ENCODE results near the gene RPL10. TPM values are rescaled to one million over a fixed set of nuclear protein-coding genes. Genes with fewer than 3 reads are reported as not detected.

Gene RPL10
- total RNA-seq, 1 donor from 2014 or later, result 1,850 TPM

- no peaks in the 10 kb centered on the region for H3K27me3 ChIP-seq (ENCODE audit: low read depth)
- no peak for DNase-seq
- H3K27ac ChIP-seq (replicated peaks), result no peak overlapping the region
- no peak for TF ChIP-seq CTCF (IDR thresholded peaks at IDR 0.05; ENCODE audit: borderline replicate concordance)
- intact Hi-C loops (cut with micrococcal nuclease), result no loop called here
- no peaks in the 10 kb centered on the region for H3K9me3 ChIP-seq (replicated peaks)
- H3K36me3 ChIP-seq, result peaks cover 32% of the 10 kb centered on the region
- H3K4me3 ChIP-seq, result no peak overlapping the region
- H3K4me1 ChIP-seq, result peaks cover 6% of the 10 kb centered on the region
Observed at GRCh38 chrX:154450312-154450711, 52.1 kb downstream of the RPL10 start.

Small RNA genes within 50 kb of the gene (microRNA-seq; reads per million reads assigned to microRNA genes)
- gene MIR6858, result not detected

Other genes starting within 250 kb of the RPL10 start
- gene OPN1MW, start 215.8 kb upstream of the RPL10 start, total RNA-seq, result not detected
- not detected for gene OPN1MW2, start 178.6 kb upstream of the RPL10 start, total RNA-seq
- not detected for gene OPN1MW3, start 140.8 kb upstream of the RPL10 start, total RNA-seq
- not detected for gene TEX28, start 103.3 kb upstream of the RPL10 start, total RNA-seq
- gene TKTL1, start 102.6 kb upstream of the RPL10 start, total RNA-seq, result 11.7 TPM
- 225 TPM for gene FLNA, start 23.7 kb upstream of the RPL10 start, total RNA-seq
- 55.6 TPM for gene EMD, start 19.1 kb upstream of the RPL10 start, total RNA-seq
- 56.3 TPM for gene DNASE1L1, start 10.9 kb downstream of the RPL10 start, total RNA-seq
- gene TAFAZZIN, start 13.2 kb downstream of the RPL10 start, total RNA-seq, result 39.8 TPM
- 84.1 TPM for gene ATP6AP1, start 30.3 kb downstream of the RPL10 start, total RNA-seq
- gene GDI1, start 38.8 kb downstream of the RPL10 start, total RNA-seq, result 79.3 TPM
- gene FAM50A, start 45.8 kb downstream of the RPL10 start, total RNA-seq, result 41.1 TPM
- gene PLXNA3, start 59.9 kb downstream of the RPL10 start, total RNA-seq, result 16.6 TPM
- 18.0 TPM for gene LAGE3, start 80.9 kb downstream of the RPL10 start, total RNA-seq
- 60.2 TPM for gene UBL4A, start 88.2 kb downstream of the RPL10 start, total RNA-seq
- gene SLC10A3, start 92.3 kb downstream of the RPL10 start, total RNA-seq, result 10.4 TPM
- gene FAM3A, start 117.9 kb downstream of the RPL10 start, total RNA-seq, result 52.0 TPM
- 10.9 TPM for gene G6PD, start 148.5 kb downstream of the RPL10 start, total RNA-seq
- 14.8 TPM for gene IKBKG, start 149.2 kb downstream of the RPL10 start, total RNA-seq
- gene CTAG1A, start 186.8 kb downstream of the RPL10 start, total RNA-seq, result not detected
- not detected for gene CTAG1B, start 220.9 kb downstream of the RPL10 start, total RNA-seq